Peyer's patch (tissue), 4 donors: ENCODE results near the gene BCL7B. TPM values are rescaled to one million over a fixed set of nuclear protein-coding genes. Genes with fewer than 3 reads are reported as not detected.

Experiments used
- DNase-seq, 3 donors: peaks; one replicate each; pipeline ENCODE4 v3.0.0-alpha.2; 2017 to 2019
- H3K27ac ChIP-seq, 4 donors: fragments of 200-600 bp; sonication (generic); one replicate each; pipeline ENCODE4 v1.5.1; 2016 to 2019
- H3K27me3 ChIP-seq, 2 donors: fragments of 200-600 bp; sonication (generic); one replicate each; pipeline ENCODE4 v1.5.1; 2019
- H3K36me3 ChIP-seq, 3 donors: fragments of 200-600 bp; sonication (generic); one replicate each; pipeline ENCODE4 v1.5.1; 2016 to 2019
- H3K4me1 ChIP-seq, 4 donors: fragments of 200-600 bp; sonication (generic); one replicate each; pipeline ENCODE4 v1.5.1; 2016 to 2019
- H3K4me3 ChIP-seq, 4 donors: fragments of 200-600 bp; sonication (generic); 1 replicate in 3 of 4; 2 replicates in 1 of 4; pipeline ENCODE4 v1.5.1; 2016 to 2019; ENCODE audit warnings: mild to moderate bottlenecking in 1 of 4
- H3K9me3 ChIP-seq, 4 donors: fragments of 200-600 bp; sonication (generic); one replicate each; pipeline ENCODE4 v1.5.1; 2016 to 2019; ENCODE audit warnings: mild to moderate bottlenecking in 1 of 4
- CTCF ChIP-seq, 6 experiments: fragments of 450-650 bp in 4 of 6; fragments of 200-600 bp in 2 of 6; sonication (generic) in 1 of 6; IDR thresholded peaks; one replicate each; pipeline ENCODE4 v1.5.1; 2017 to 2019; ENCODE audit warnings: antibody characterized with exemption in 6 of 6, mild to moderate bottlenecking in 3 of 6, moderate library complexity in 1 of 6
- POLR2A ChIP-seq, 2 donors: fragments of 450-650 bp; IDR thresholded peaks; one replicate each; pipeline ENCODE4 v1.5.1; 2017; ENCODE audit warnings: antibody characterized with exemption in 2 of 2, mild to moderate bottlenecking in 2 of 2, moderate library complexity in 2 of 2
- small RNA-seq, 2 donors: library from RNA; depleted of rRNA; stranded (forward); fragments of <200 nt; gene quantifications; one replicate each; pipeline ENCODE3, GENCODE V24; 2016
- total RNA-seq, 4 donors: library from RNA; depleted of rRNA; stranded (reverse); fragments of >200 nt; gene quantifications; one replicate each; pipeline ENCODE4 v1.1.0, GENCODE V29; 2016

BCL7B gene
- total RNA-seq, 4 donors from 2014 or later, result 63.5 to 73.4 (median 70.6) TPM

DNA sequence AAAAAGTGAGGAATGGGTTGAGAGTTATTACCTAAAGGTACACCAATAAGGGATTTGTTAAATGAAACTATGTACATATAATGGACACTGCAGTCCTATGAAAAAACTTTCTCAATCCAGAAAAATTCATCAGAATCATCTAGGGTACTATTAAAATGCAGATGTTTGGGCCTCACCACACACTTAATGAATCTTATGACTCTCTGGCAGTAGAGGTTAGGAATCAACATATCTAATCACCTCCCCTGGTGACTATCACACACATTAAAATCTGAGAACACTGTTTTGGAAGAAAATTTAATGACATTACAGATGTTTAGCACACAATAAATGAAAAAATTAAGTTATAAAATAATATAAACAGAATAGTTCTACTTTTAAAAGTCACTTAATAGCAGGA, 67.5 kb downstream of the BCL7B start:
- TF ChIP-seq POLR2A (IDR thresholded peaks at IDR 0.05) (no peak), CTCF (IDR thresholded peaks at IDR 0.05) (no peak)
- H3K9me3 ChIP-seq, result no peaks in the 10 kb centered on the region
- H3K27me3 ChIP-seq, result no peaks in the 10 kb centered on the region
- no peaks in the 10 kb centered on the region for H3K4me1 ChIP-seq
- H3K27ac ChIP-seq, result no peak overlapping the region
- no peak for DNase-seq
- H3K36me3 ChIP-seq, result peaks cover 0 to 95% (median 0%) of the 10 kb centered on the region in 3 donors
- H3K4me3 ChIP-seq, result no peak overlapping the region

- no peaks in the 10 kb centered on the region for H3K9me3 ChIP-seq
- no peaks in the 10 kb centered on the region for H3K27me3 ChIP-seq
- TF ChIP-seq CTCF (IDR thresholded peaks at IDR 0.05) (no peak), POLR2A (IDR thresholded peaks at IDR 0.05) (no peak)
- H3K4me3 ChIP-seq, result no peak overlapping the region
- DNase-seq, result no peak
- H3K36me3 ChIP-seq, result peaks cover 0 to 93% (median 0%) of the 10 kb centered on the region in 3 donors
- H3K27ac ChIP-seq, result no peak overlapping the region
- H3K4me1 ChIP-seq, result no peaks in the 10 kb centered on the region
Observed at GRCh38 chr7:73487486-73487885, 70.0 kb downstream of the BCL7B start.

Small RNAs within 50 kb of the gene (small RNA-seq; reads per million reads assigned to genes)
- gene RNU6-1198P, result 0 reads per million in 2 donors

Other genes starting within 250 kb of the BCL7B start
- gene NSUN5, start 248.9 kb downstream of the BCL7B start, total RNA-seq, result 10 to 100 TPM; 18.2 to 27.7 (median 25.2) TPM
- gene TRIM50, start 229.6 kb downstream of the BCL7B start, total RNA-seq, result 1 to 10 TPM in 3 of 4 donors, not detected in 1; 1.1 to 5.4 (median 2.6) TPM
- gene FKBP6, start 229.5 kb downstream of the BCL7B start, total RNA-seq, result not detected
- 1 to 10 TPM in 2 of 4 donors, under 1 TPM in 1, not detected in 1; 0.88 to 3.8 (median 1.2) TPM for gene FZD9, start 123.9 kb downstream of the BCL7B start, total RNA-seq
- 100 to 1,000 TPM in 1 of 4 donors, 10 to 100 TPM in 3; 38.6 to 162 (median 52.6) TPM for gene BAZ1B, start 35.4 kb downstream of the BCL7B start, total RNA-seq
- gene TBL2, start 20.9 kb upstream of the BCL7B start, total RNA-seq, result 10 to 100 TPM; 35.6 to 61.9 (median 46.1) TPM
- 100 to 1,000 TPM; 114 to 465 (median 293) TPM for gene MLXIPL, start 66.8 kb upstream of the BCL7B start, total RNA-seq
- 1 to 10 TPM in 3 of 4 donors, not detected in 1; 1.1 to 6.3 (median 5.0) TPM for gene VPS37D, start 110.1 kb upstream of the BCL7B start, total RNA-seq
- gene DNAJC30, start 125.8 kb upstream of the BCL7B start, total RNA-seq, result 1 to 10 TPM; 1.7 to 8.1 (median 5.6) TPM
- gene BUD23, start 125.9 kb upstream of the BCL7B start, total RNA-seq, result 10 to 100 TPM; 34.5 to 48.7 (median 44.1) TPM
- gene STX1A, start 162.0 kb upstream of the BCL7B start, total RNA-seq, result 10 to 100 TPM in 3 of 4 donors, 1 to 10 TPM in 1; 5.6 to 27.3 (median 23.3) TPM
- 100 to 1,000 TPM in 2 of 4 donors, 10 to 100 TPM in 2; 65.9 to 156 (median 98.5) TPM for gene ABHD11, start 181.1 kb upstream of the BCL7B start, total RNA-seq
- 100 to 1,000 TPM in 3 of 4 donors, 10 to 100 TPM in 1; 55.3 to 944 (median 831) TPM for gene CLDN3, start 212.6 kb upstream of the BCL7B start, total RNA-seq